GM23338 (cell line): ENCODE results near the gene SRXN1. TPM values are rescaled to one million over a fixed set of nuclear protein-coding genes. Genes with fewer than 3 reads are reported as not detected.
A peak's percentile ranks its signal among the peaks of the same experiment; 100 is the strongest.

Experiments used
- ATAC-seq: fragments of 200-7000 bp; cut with Tn5 transposase; 3 replicates; pipeline ENCODE4 v1.9.1; 2020
- DNase-seq: peaks from one replicate; pipeline ENCODE4 v3.0.0-alpha.2; 2015; ENCODE audit warnings: low spot score
- H2AFZ ChIP-seq: fragments of 200-600 bp; sonication (generic); 2 replicates; pipeline ENCODE4 v1.8.0; 2016; ENCODE audit warnings: antibody characterized with exemption, mild to moderate bottlenecking, moderate library complexity
- H3F3A ChIP-seq: fragments of 200-600 bp; sonication (generic); replicated peaks from 2 replicates; pipeline ENCODE4 v1.8.0; 2017; ENCODE audit warnings: antibody characterized with exemption, mixed run types, low read depth
- H3K27ac ChIP-seq: fragments of 200-600 bp; sonication (generic); 2 replicates; pipeline ENCODE4 v1.6.1; 2016; ENCODE audit warnings: low read depth
- H3K27me3 ChIP-seq: fragments of 200-600 bp; sonication (generic); 2 replicates; pipeline ENCODE4 v1.8.0; 2016; ENCODE audit warnings: mild to moderate bottlenecking, mixed run types, moderate library complexity; ENCODE audit not compliant: insufficient read depth
- H3K36me3 ChIP-seq: fragments of 200-600 bp; sonication (generic); 2 replicates; pipeline ENCODE4 v1.8.0; 2016; ENCODE audit warnings: mild to moderate bottlenecking; ENCODE audit not compliant: insufficient read depth
- H3K4me1 ChIP-seq: fragments of 200-600 bp; sonication (generic); 2 replicates; pipeline ENCODE4 v1.8.0; 2016; ENCODE audit warnings: mild to moderate bottlenecking, moderate library complexity; ENCODE audit not compliant: insufficient read depth
- H3K4me2 ChIP-seq: fragments of 200-600 bp; sonication (generic); 2 replicates; pipeline ENCODE4 v1.7.1; 2017; ENCODE audit warnings: mixed run types
- H3K4me3 ChIP-seq: fragments of 200-600 bp; sonication (generic); 2 replicates; pipeline ENCODE4 v1.6.1; 2016; ENCODE audit warnings: mixed run types
- H3K79me2 ChIP-seq: fragments of 200-600 bp; sonication (generic); replicated peaks from 2 replicates; pipeline ENCODE4 v1.8.0; 2017; ENCODE audit warnings: mild to moderate bottlenecking; ENCODE audit not compliant: insufficient read depth
- H3K9me2 ChIP-seq: fragments of 200-600 bp; sonication (generic); 2 replicates; pipeline ENCODE4 v1.8.0; 2017; ENCODE audit not compliant: insufficient read depth
- H4K20me1 ChIP-seq: fragments of 200-600 bp; sonication (generic); replicated peaks from 2 replicates; pipeline ENCODE4 v1.8.0; 2017; ENCODE audit warnings: mild to moderate bottlenecking; ENCODE audit not compliant: insufficient read depth
- H3K27ac Mint-ChIP-seq: 2 replicates; pipeline ENCODE4 v1.8.0; 2020; ENCODE audit warnings: inconsistent platforms, mild to moderate bottlenecking, moderate library complexity, mixed read lengths
- H3K27me3 Mint-ChIP-seq: 3 replicates; pipeline ENCODE4 v1.8.0; 2022; ENCODE audit warnings: low read depth, mild to moderate bottlenecking, moderate library complexity, mixed read lengths, inconsistent platforms; ENCODE audit not compliant: insufficient read depth, poor library complexity
- H3K36me3 Mint-ChIP-seq: 3 replicates; pipeline ENCODE4 v1.8.0; 2021; ENCODE audit warnings: low read depth, mild to moderate bottlenecking, inconsistent platforms, moderate library complexity, mixed read lengths
- H3K4me1 Mint-ChIP-seq: 3 replicates; pipeline ENCODE4 v1.8.0; 2020; ENCODE audit warnings: mild to moderate bottlenecking, inconsistent platforms, mixed read lengths
- H3K4me3 Mint-ChIP-seq: 3 replicates; pipeline ENCODE4 v1.8.0; 2021; ENCODE audit warnings: moderate library complexity, mild to moderate bottlenecking, inconsistent platforms, mixed read lengths
- H3K9me3 Mint-ChIP-seq: 3 replicates; pipeline ENCODE4 v1.8.0; 2020; ENCODE audit warnings: moderate library complexity, mild to moderate bottlenecking, inconsistent platforms, mixed read lengths
- JUNB ChIP-seq: IDR thresholded peaks from one replicate; pipeline ENCODE4 v1.6.1; 2016; ENCODE audit warnings: antibody characterized with exemption; ENCODE audit not compliant: unreplicated experiment
- NANOG ChIP-seq: IDR thresholded peaks from 2 replicates; pipeline ENCODE4 v1.6.1; 2016; ENCODE audit warnings: antibody characterized with exemption, borderline replicate concordance
- POLR2AphosphoS5 ChIP-seq: IDR thresholded peaks from 2 replicates; pipeline ENCODE4 v1.6.1; 2016; ENCODE audit warnings: antibody characterized with exemption, low read depth
- STAT1 ChIP-seq: IDR thresholded peaks from one replicate; pipeline ENCODE4 v1.6.1; 2016; ENCODE audit warnings: antibody characterized with exemption; ENCODE audit not compliant: unreplicated experiment
- ZNF114 ChIP-seq: fragments of 250-450 bp; sonication (Bioruptor Pico); IDR thresholded peaks from 2 replicates; pipeline ENCODE4 v1.5.0; 2020; ENCODE audit warnings: mild to moderate bottlenecking, moderate library complexity
- ZNF331 ChIP-seq: fragments of 250-450 bp; sonication (Bioruptor Pico); IDR thresholded peaks from 2 replicates; pipeline ENCODE4 v1.5.0; 2020; ENCODE audit warnings: low read depth, mild to moderate bottlenecking, moderate library complexity
- polyA plus RNA-seq: library from polyadenylated mRNA; unstranded; fragments of >200 nt; fragmentation: Nextera tagmentation; extraction: Ambion mirVana; gene quantifications from 2 replicates; pipeline ENCODE4 v1.2.1, GENCODE V29; 2016
- total RNA-seq: library from RNA; depleted of rRNA; stranded (reverse); fragments of >200 nt; shearing (Covaris generic); gene quantifications from 2 replicates; pipeline ENCODE4 v1.2.3, GENCODE V29; 2014
- TF ChIP-seq, protein P1 (sequence below): fragments of 250-450 bp; sonication (Bioruptor Pico); IDR thresholded peaks from 2 replicates; pipeline ENCODE4 v1.5.0; 2020; ENCODE audit warnings: mild to moderate bottlenecking, moderate library complexity
- TF ChIP-seq, protein P2 (sequence below): IDR thresholded peaks from 2 replicates; pipeline ENCODE4 v1.6.1; 2016; ENCODE audit warnings: antibody characterized with exemption
- TF ChIP-seq, protein P3 (sequence below): IDR thresholded peaks from one replicate; pipeline ENCODE4 v1.6.1; 2018; ENCODE audit warnings: antibody characterized with exemption; ENCODE audit not compliant: unreplicated experiment
- TF ChIP-seq, protein P4 (sequence below), 2 experiments: fragments of 200-600 bp in 1 of 2; sonication (generic) in 1 of 2; conservative IDR thresholded peaks; 2 replicates each; pipeline versions ENCODE4 v1.5.1 to v1.6.1; 2016 to 2017; ENCODE audit warnings: antibody characterized with exemption in 2 of 2, low read depth in 2 of 2, mild to moderate bottlenecking in 2 of 2, moderate library complexity in 1 of 2

Gene SRXN1
- total and polyA plus RNA-seq, 2 experiments from 2014 or later, result 8.4 to 26.6 TPM

DNA sequence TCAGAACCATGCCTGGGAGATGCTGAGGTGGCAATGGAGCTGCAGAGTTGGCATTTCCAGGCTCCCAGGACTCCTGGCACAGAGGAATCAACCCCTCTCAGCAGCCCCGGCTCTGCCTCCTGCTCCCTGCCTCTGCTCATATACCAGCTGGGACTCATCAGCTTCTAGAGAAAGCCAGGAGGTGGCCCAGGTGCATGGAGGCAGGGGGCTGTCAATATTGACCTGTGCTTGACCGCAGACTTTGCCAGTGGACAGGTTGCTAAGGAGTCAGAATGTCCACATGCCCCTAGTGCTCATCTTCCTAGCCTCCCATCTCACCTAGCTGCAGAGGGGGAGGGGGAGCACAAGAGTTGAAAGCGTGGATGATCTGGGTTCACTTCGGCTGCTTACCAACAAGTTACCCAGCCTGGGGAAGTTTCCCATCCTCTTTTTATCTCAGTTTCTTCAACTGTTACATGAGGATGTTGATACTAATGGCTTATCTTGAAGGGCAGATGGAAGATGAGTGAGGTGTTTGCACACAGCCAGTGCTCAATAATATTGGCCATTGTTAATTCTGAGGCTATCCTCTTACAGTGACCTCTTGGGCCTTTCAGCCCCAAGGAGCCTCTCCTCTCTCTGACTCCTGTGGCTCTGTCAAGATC is 31.8 kb upstream of the SRXN1 start (continued):
- TF ChIP-seq, protein P1, sequence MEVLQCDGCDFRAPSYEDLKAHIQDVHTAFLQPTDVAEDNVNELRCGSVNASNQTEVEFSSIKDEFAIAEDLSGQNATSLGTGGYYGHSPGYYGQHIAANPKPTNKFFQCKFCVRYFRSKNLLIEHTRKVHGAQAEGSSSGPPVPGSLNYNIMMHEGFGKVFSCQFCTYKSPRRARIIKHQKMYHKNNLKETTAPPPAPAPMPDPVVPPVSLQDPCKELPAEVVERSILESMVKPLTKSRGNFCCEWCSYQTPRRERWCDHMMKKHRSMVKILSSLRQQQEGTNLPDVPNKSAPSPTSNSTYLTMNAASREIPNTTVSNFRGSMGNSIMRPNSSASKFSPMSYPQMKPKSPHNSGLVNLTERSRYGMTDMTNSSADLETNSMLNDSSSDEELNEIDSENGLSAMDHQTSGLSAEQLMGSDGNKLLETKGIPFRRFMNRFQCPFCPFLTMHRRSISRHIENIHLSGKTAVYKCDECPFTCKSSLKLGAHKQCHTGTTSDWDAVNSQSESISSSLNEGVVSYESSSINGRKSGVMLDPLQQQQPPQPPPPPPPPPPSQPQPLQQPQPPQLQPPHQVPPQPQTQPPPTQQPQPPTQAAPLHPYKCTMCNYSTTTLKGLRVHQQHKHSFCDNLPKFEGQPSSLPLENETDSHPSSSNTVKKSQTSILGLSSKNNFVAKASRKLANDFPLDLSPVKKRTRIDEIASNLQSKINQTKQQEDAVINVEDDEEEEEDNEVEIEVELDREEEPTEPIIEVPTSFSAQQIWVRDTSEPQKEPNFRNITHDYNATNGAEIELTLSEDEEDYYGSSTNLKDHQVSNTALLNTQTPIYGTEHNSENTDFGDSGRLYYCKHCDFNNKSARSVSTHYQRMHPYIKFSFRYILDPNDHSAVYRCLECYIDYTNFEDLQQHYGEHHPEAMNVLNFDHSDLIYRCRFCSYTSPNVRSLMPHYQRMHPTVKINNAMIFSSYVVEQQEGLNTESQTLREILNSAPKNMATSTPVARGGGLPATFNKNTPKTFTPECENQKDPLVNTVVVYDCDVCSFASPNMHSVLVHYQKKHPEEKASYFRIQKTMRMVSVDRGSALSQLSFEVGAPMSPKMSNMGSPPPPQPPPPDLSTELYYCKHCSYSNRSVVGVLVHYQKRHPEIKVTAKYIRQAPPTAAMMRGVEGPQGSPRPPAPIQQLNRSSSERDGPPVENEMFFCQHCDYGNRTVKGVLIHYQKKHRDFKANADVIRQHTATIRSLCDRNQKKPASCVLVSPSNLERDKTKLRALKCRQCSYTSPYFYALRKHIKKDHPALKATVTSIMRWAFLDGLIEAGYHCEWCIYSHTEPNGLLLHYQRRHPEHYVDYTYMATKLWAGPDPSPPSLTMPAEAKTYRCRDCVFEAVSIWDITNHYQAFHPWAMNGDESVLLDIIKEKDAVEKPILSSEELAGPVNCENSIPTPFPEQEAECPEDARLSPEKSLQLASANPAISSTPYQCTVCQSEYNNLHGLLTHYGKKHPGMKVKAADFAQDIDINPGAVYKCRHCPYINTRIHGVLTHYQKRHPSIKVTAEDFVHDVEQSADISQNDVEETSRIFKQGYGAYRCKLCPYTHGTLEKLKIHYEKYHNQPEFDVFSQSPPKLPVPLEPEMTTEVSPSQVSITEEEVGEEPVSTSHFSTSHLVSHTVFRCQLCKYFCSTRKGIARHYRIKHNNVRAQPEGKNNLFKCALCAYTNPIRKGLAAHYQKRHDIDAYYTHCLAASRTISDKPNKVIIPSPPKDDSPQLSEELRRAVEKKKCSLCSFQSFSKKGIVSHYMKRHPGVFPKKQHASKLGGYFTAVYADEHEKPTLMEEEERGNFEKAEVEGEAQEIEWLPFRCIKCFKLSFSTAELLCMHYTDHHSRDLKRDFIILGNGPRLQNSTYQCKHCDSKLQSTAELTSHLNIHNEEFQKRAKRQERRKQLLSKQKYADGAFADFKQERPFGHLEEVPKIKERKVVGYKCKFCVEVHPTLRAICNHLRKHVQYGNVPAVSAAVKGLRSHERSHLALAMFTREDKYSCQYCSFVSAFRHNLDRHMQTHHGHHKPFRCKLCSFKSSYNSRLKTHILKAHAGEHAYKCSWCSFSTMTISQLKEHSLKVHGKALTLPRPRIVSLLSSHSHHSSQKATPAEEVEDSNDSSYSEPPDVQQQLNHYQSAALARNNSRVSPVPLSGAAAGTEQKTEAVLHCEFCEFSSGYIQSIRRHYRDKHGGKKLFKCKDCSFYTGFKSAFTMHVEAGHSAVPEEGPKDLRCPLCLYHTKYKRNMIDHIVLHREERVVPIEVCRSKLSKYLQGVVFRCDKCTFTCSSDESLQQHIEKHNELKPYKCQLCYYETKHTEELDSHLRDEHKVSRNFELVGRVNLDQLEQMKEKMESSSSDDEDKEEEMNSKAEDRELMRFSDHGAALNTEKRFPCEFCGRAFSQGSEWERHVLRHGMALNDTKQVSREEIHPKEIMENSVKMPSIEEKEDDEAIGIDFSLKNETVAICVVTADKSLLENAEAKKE (CRISPR knock-in tag), result no peak
- TF ChIP-seq STAT1 (no peak), ZNF114 (CRISPR knock-in tag) (no peak), ZNF331 (CRISPR knock-in tag) (no peak), POLR2AphosphoS5 (no peak)
- TF ChIP-seq, protein P2, sequence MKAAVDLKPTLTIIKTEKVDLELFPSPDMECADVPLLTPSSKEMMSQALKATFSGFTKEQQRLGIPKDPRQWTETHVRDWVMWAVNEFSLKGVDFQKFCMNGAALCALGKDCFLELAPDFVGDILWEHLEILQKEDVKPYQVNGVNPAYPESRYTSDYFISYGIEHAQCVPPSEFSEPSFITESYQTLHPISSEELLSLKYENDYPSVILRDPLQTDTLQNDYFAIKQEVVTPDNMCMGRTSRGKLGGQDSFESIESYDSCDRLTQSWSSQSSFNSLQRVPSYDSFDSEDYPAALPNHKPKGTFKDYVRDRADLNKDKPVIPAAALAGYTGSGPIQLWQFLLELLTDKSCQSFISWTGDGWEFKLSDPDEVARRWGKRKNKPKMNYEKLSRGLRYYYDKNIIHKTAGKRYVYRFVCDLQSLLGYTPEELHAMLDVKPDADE, result no peak

DNA sequence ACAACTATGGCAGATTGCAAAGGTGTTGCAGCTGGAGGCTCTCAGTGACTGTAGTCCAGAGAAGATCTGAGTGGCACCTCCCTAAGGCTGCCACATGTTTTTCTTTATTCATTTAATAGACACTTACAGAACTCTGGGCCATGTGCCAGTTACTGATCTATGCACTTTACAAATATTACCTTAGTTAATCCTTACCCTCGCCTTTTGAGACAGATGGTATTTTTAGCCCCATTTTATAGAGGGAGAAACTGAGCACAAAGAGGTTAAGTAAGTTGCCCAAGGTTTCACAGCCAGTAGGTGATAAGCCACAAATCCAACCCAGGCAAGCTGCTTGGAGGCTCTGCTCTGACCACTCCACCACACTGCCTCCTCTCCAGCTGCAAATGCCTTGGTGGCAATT is 29.1 kb upstream of the SRXN1 start:
- no peak overlapping the region for H3K4me3 ChIP-seq
- no peaks in the 10 kb centered on the region for H3K9me2 ChIP-seq
- no peaks in the 10 kb centered on the region for H3F3A ChIP-seq
- no peaks in the 10 kb centered on the region for H3K9me3 Mint-ChIP-seq
- H3K27me3 Mint-ChIP-seq, result peaks cover 14% of the 10 kb centered on the region
- peak overlapping the region; percentile 43; the same call in 1 of the 2 replicates for H2AFZ ChIP-seq
- H3K4me3 Mint-ChIP-seq, result no peak overlapping the region
- no peaks in the 10 kb centered on the region for H4K20me1 ChIP-seq
- no peak overlapping the region for H3K4me2 ChIP-seq
- H3K36me3 ChIP-seq, result no peaks in the 10 kb centered on the region
- H3K27ac ChIP-seq, result no peak overlapping the region
- no peak overlapping the region for H3K27ac Mint-ChIP-seq
- no peaks in the 10 kb centered on the region for H3K79me2 ChIP-seq
- peaks cover 10% of the 10 kb centered on the region for H3K27me3 ChIP-seq
- peaks cover 6% of the 10 kb centered on the region; the same call in 1 of the 3 replicates for H3K4me1 Mint-ChIP-seq
- H3K36me3 Mint-ChIP-seq, result no peaks in the 10 kb centered on the region
- peaks cover under 1% of the 10 kb centered on the region; the same call in 1 of the 2 replicates for H3K4me1 ChIP-seq
- DNase-seq, result no peak
- no peak for ATAC-seq
- TF ChIP-seq POLR2AphosphoS5, result no peak
- TF ChIP-seq, protein P3, sequence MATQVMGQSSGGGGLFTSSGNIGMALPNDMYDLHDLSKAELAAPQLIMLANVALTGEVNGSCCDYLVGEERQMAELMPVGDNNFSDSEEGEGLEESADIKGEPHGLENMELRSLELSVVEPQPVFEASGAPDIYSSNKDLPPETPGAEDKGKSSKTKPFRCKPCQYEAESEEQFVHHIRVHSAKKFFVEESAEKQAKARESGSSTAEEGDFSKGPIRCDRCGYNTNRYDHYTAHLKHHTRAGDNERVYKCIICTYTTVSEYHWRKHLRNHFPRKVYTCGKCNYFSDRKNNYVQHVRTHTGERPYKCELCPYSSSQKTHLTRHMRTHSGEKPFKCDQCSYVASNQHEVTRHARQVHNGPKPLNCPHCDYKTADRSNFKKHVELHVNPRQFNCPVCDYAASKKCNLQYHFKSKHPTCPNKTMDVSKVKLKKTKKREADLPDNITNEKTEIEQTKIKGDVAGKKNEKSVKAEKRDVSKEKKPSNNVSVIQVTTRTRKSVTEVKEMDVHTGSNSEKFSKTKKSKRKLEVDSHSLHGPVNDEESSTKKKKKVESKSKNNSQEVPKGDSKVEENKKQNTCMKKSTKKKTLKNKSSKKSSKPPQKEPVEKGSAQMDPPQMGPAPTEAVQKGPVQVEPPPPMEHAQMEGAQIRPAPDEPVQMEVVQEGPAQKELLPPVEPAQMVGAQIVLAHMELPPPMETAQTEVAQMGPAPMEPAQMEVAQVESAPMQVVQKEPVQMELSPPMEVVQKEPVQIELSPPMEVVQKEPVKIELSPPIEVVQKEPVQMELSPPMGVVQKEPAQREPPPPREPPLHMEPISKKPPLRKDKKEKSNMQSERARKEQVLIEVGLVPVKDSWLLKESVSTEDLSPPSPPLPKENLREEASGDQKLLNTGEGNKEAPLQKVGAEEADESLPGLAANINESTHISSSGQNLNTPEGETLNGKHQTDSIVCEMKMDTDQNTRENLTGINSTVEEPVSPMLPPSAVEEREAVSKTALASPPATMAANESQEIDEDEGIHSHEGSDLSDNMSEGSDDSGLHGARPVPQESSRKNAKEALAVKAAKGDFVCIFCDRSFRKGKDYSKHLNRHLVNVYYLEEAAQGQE, result no peak
- no peak for TF ChIP-seq ZNF331 (CRISPR knock-in tag)
- no peak for TF ChIP-seq NANOG
- TF ChIP-seq, protein P2, result no peak
- no peak for TF ChIP-seq ZNF114 (CRISPR knock-in tag)
- TF ChIP-seq, protein P4, sequence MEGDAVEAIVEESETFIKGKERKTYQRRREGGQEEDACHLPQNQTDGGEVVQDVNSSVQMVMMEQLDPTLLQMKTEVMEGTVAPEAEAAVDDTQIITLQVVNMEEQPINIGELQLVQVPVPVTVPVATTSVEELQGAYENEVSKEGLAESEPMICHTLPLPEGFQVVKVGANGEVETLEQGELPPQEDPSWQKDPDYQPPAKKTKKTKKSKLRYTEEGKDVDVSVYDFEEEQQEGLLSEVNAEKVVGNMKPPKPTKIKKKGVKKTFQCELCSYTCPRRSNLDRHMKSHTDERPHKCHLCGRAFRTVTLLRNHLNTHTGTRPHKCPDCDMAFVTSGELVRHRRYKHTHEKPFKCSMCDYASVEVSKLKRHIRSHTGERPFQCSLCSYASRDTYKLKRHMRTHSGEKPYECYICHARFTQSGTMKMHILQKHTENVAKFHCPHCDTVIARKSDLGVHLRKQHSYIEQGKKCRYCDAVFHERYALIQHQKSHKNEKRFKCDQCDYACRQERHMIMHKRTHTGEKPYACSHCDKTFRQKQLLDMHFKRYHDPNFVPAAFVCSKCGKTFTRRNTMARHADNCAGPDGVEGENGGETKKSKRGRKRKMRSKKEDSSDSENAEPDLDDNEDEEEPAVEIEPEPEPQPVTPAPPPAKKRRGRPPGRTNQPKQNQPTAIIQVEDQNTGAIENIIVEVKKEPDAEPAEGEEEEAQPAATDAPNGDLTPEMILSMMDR (conservative IDR thresholded peaks at IDR 0.05; ENCODE audit: low read depth in 2 of 2), result no peak
- TF ChIP-seq JUNB, result no peak
